Measurements from ENCODE around the gene PFDN2. TPM values are rescaled to one million over a fixed set of nuclear protein-coding genes. Genes with fewer than 3 reads are reported as not detected.
A peak's percentile ranks its signal among the peaks of the same experiment; 100 is the strongest.
"Not testable (repeated sequence)": the region's sequence is repeated elsewhere in the genome, so short reads cannot be mapped to it uniquely, and the experiment has no call there.

The PFDN2 gene
- total and polyA plus RNA-seq, 9 donors, result 29.5 to 93.0 (median 73.8) TPM

- DNase-seq, result no peak
- H3K4me3 ChIP-seq (ENCODE audit: low read length), result no peak overlapping the region
- H3K27ac ChIP-seq (ENCODE audit: low read length), result no peak overlapping the region
- H3K27me3 ChIP-seq (ENCODE audit: control insufficient read depth, insufficient read depth, low read length), result peaks cover 5% of the 10 kb centered on the region
- no peaks in the 10 kb centered on the region for H3K4me1 ChIP-seq (ENCODE audit: control insufficient read depth, insufficient read depth, low read length)
- WGBS (ENCODE audit: insufficient coverage), result 86% methylated on average over 18 of the region's 19 CpGs
- no peaks in the 10 kb centered on the region for H3K9me3 ChIP-seq (replicated peaks; ENCODE audit: control insufficient read depth, low read depth, low read length)
- no peaks in the 10 kb centered on the region for H3K36me3 ChIP-seq (ENCODE audit: control insufficient read depth, insufficient read depth, low read length)
Measured at GRCh38 chr1:161072751-161073449, 44.9 kb downstream of the PFDN2 start.

GRCh38 chr1:161071886-161072371, 45.9 kb downstream of the PFDN2 start:
- DNase-seq, result peak; percentile 59

GRCh38 chr1:161070761-161071160, 47.1 kb downstream of the PFDN2 start:
- peaks cover 4% of the 10 kb centered on the region for H3K27me3 ChIP-seq (ENCODE audit: control insufficient read depth, insufficient read depth, low read length)
- no peak for DNase-seq
- no peaks in the 10 kb centered on the region for H3K36me3 ChIP-seq (ENCODE audit: control insufficient read depth, insufficient read depth, low read length)
- no peak overlapping the region for H3K27ac ChIP-seq (ENCODE audit: low read length)
- H3K4me3 ChIP-seq (ENCODE audit: low read length), result no peak overlapping the region
- 100% methylated on average over 2 of the region's 4 CpGs for WGBS (ENCODE audit: insufficient coverage)
- no peaks in the 10 kb centered on the region for H3K9me3 ChIP-seq (replicated peaks; ENCODE audit: control insufficient read depth, low read depth, low read length)
- H3K4me1 ChIP-seq (ENCODE audit: control insufficient read depth, insufficient read depth, low read length), result no peaks in the 10 kb centered on the region

More at GRCh38 chr1:161071886-161072371, 45.9 kb downstream of the PFDN2 start:
- WGBS (ENCODE audit: insufficient coverage), result 52% methylated on average over 9 of the region's 9 CpGs
- peaks cover 4% of the 10 kb centered on the region for H3K27me3 ChIP-seq (ENCODE audit: control insufficient read depth, insufficient read depth, low read length)
- no peak overlapping the region for H3K27ac ChIP-seq (ENCODE audit: low read length)
- no peak overlapping the region for H3K4me3 ChIP-seq (ENCODE audit: low read length)
- no peaks in the 10 kb centered on the region for H3K36me3 ChIP-seq (ENCODE audit: control insufficient read depth, insufficient read depth, low read length)
- H3K9me3 ChIP-seq (replicated peaks; ENCODE audit: control insufficient read depth, low read depth, low read length), result no peaks in the 10 kb centered on the region
- no peaks in the 10 kb centered on the region for H3K4me1 ChIP-seq (ENCODE audit: control insufficient read depth, insufficient read depth, low read length)

- peaks cover 7% of the 10 kb centered on the region for H3K27me3 ChIP-seq (ENCODE audit: control insufficient read depth, insufficient read depth, low read length)
- no peaks in the 10 kb centered on the region for H3K36me3 ChIP-seq (ENCODE audit: control insufficient read depth, insufficient read depth, low read length)
- H3K9me3 ChIP-seq (replicated peaks; ENCODE audit: control insufficient read depth, low read depth, low read length), result no peaks in the 10 kb centered on the region
- WGBS (ENCODE audit: insufficient coverage), result 56% methylated on average over 5 of the region's 9 CpGs
- no peaks in the 10 kb centered on the region for H3K4me1 ChIP-seq (ENCODE audit: control insufficient read depth, insufficient read depth, low read length)
- peak; percentile 65 for DNase-seq
- peak within 1 kb of the TSS; percentile 34 for H3K4me3 ChIP-seq (ENCODE audit: low read length)
- peak within 1 kb of the TSS; percentile 47 for H3K27ac ChIP-seq (ENCODE audit: low read length)
Measured at GRCh38 chr1:161069731-161070270, 48.0 kb downstream of the PFDN2 start, which contains the start of gene ARHGAP30. Gene ARHGAP30 (minus strand): TSS chr1:161069891. CDS start chr1:161069624, 267 bp downstream.

- Histone ChIP-seq H3K27ac (ENCODE audit: low read length) (peak overlapping the region; percentile 47), H3K4me1 (ENCODE audit: control insufficient read depth, insufficient read depth, low read length) (no peaks in the 10 kb centered on the region)
Measured at GRCh38 chr1:161069241-161069640, 48.6 kb downstream of the PFDN2 start.

GRCh38 chr1:161068306-161069234, 49.3 kb downstream of the PFDN2 start:
- H3K4me3 ChIP-seq (ENCODE audit: low read length), result peak overlapping the region; percentile 34
- peaks cover 8% of the 10 kb centered on the region for H3K27me3 ChIP-seq (ENCODE audit: control insufficient read depth, insufficient read depth, low read length)
- H3K36me3 ChIP-seq (ENCODE audit: control insufficient read depth, insufficient read depth, low read length), result no peaks in the 10 kb centered on the region
- H3K27ac ChIP-seq (ENCODE audit: low read length), result peak overlapping the region; percentile 47
- peak; percentile 71 for DNase-seq
- 67% methylated on average over 6 of the region's 10 CpGs for WGBS (ENCODE audit: insufficient coverage)
- H3K4me1 ChIP-seq (ENCODE audit: control insufficient read depth, insufficient read depth, low read length), result no peaks in the 10 kb centered on the region
- no peaks in the 10 kb centered on the region for H3K9me3 ChIP-seq (replicated peaks; ENCODE audit: control insufficient read depth, low read depth, low read length)

More at GRCh38 chr1:161069241-161069640, 48.6 kb downstream of the PFDN2 start:
- H3K4me3 ChIP-seq (ENCODE audit: low read length), result peak overlapping the region; percentile 34
- H3K9me3 ChIP-seq (replicated peaks; ENCODE audit: control insufficient read depth, low read depth, low read length), result no peaks in the 10 kb centered on the region
- peaks cover 8% of the 10 kb centered on the region for H3K27me3 ChIP-seq (ENCODE audit: control insufficient read depth, insufficient read depth, low read length)
- no peak for DNase-seq
- 80% methylated on average over 8 of the region's 9 CpGs for WGBS (ENCODE audit: insufficient coverage)
- no peaks in the 10 kb centered on the region for H3K36me3 ChIP-seq (ENCODE audit: control insufficient read depth, insufficient read depth, low read length)

GRCh38 chr1:161066694-161067093, 51.1 kb downstream of the PFDN2 start:
- Histone ChIP-seq H3K36me3 (ENCODE audit: control insufficient read depth, insufficient read depth, low read length) (no peaks in the 10 kb centered on the region), H3K27ac (ENCODE audit: low read length) (no peak overlapping the region), H3K27me3 (ENCODE audit: control insufficient read depth, insufficient read depth, low read length) (peaks cover 9% of the 10 kb centered on the region), H3K4me1 (ENCODE audit: control insufficient read depth, insufficient read depth, low read length) (no peaks in the 10 kb centered on the region), H3K9me3 (replicated peaks; ENCODE audit: control insufficient read depth, low read depth, low read length) (no peaks in the 10 kb centered on the region), H3K4me3 (ENCODE audit: low read length) (no peak overlapping the region)
- no peak for DNase-seq
- WGBS (ENCODE audit: insufficient coverage), result 59% methylated on average over 3 of the region's 3 CpGs

GRCh38 chr1:161065681-161066080, 52.2 kb downstream of the PFDN2 start:
- WGBS (ENCODE audit: insufficient coverage), result no CpG with 5 or more reads among the region's 7 CpGs

GRCh38 chr1:161063936-161064335, 53.9 kb downstream of the PFDN2 start:
- not testable (repeated sequence) for DNase-seq; H3K27me3 ChIP-seq (ENCODE audit: control insufficient read depth, insufficient read depth, low read length); H3K36me3 ChIP-seq (ENCODE audit: control insufficient read depth, insufficient read depth, low read length); H3K4me1 ChIP-seq (ENCODE audit: control insufficient read depth, insufficient read depth, low read length); H3K27ac ChIP-seq (ENCODE audit: low read length); H3K9me3 ChIP-seq (replicated peaks; ENCODE audit: control insufficient read depth, low read depth, low read length); H3K4me3 ChIP-seq (ENCODE audit: low read length)
- 19% methylated on average over 2 of the region's 6 CpGs for WGBS (ENCODE audit: insufficient coverage)

More at GRCh38 chr1:161065681-161066080, 52.2 kb downstream of the PFDN2 start:
- not testable (repeated sequence) for H3K36me3 ChIP-seq (ENCODE audit: control insufficient read depth, insufficient read depth, low read length); H3K27me3 ChIP-seq (ENCODE audit: control insufficient read depth, insufficient read depth, low read length); DNase-seq; H3K9me3 ChIP-seq (replicated peaks; ENCODE audit: control insufficient read depth, low read depth, low read length); H3K27ac ChIP-seq (ENCODE audit: low read length); H3K4me1 ChIP-seq (ENCODE audit: control insufficient read depth, insufficient read depth, low read length); H3K4me3 ChIP-seq (ENCODE audit: low read length)

GRCh38 chr1:161061419-161061818, 56.4 kb downstream of the PFDN2 start:
- no peak for DNase-seq
- Histone ChIP-seq H3K9me3 (replicated peaks; ENCODE audit: control insufficient read depth, low read depth, low read length) (no peaks in the 10 kb centered on the region), H3K36me3 (ENCODE audit: control insufficient read depth, insufficient read depth, low read length) (no peaks in the 10 kb centered on the region), H3K27me3 (ENCODE audit: control insufficient read depth, insufficient read depth, low read length) (peaks cover 5% of the 10 kb centered on the region), H3K4me3 (ENCODE audit: low read length) (no peak overlapping the region), H3K27ac (ENCODE audit: low read length) (no peak overlapping the region), H3K4me1 (ENCODE audit: control insufficient read depth, insufficient read depth, low read length) (no peaks in the 10 kb centered on the region)
- no CpG with 5 or more reads among the region's 4 CpGs for WGBS (ENCODE audit: insufficient coverage)

Measured in muscle of leg (tissue), 11 donors.